A673 (cell line): ENCODE data around the gene CGB2.

Source experiments
- EZH2 ChIP-seq: fragments of 200-600 bp; sonication (generic); IDR thresholded peaks from 2 replicates; pipeline ENCODE4 v1.6.1; 2017; ENCODE audit warnings: borderline replicate concordance, low read depth, mild to moderate bottlenecking, mixed read lengths, antibody characterized with exemption, low read length; ENCODE audit not compliant: poor library complexity, severe bottlenecking
- TF ChIP-seq, protein P1 (sequence below): fragments of 300-800, 200-600 bp; sonication (generic); conservative IDR thresholded peaks from 2 replicates; pipeline ENCODE4 v1.5.1; 2017; ENCODE audit warnings: low read depth, mild to moderate bottlenecking, antibody characterized with exemption, low read length, moderate library complexity, mixed read lengths

- TF ChIP-seq, protein P1, sequence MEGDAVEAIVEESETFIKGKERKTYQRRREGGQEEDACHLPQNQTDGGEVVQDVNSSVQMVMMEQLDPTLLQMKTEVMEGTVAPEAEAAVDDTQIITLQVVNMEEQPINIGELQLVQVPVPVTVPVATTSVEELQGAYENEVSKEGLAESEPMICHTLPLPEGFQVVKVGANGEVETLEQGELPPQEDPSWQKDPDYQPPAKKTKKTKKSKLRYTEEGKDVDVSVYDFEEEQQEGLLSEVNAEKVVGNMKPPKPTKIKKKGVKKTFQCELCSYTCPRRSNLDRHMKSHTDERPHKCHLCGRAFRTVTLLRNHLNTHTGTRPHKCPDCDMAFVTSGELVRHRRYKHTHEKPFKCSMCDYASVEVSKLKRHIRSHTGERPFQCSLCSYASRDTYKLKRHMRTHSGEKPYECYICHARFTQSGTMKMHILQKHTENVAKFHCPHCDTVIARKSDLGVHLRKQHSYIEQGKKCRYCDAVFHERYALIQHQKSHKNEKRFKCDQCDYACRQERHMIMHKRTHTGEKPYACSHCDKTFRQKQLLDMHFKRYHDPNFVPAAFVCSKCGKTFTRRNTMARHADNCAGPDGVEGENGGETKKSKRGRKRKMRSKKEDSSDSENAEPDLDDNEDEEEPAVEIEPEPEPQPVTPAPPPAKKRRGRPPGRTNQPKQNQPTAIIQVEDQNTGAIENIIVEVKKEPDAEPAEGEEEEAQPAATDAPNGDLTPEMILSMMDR: no peak
- TF ChIP-seq EZH2: no peak
Measured at GRCh38 chr19:49017041-49017665, 14.5 kb upstream of the CGB2 start, which contains the start of gene LHB.
